HG03039 (cell line): ENCODE measurements around the gene TMEM134.

Experiments used
- ATAC-seq: cut with Tn5 transposase; IDR thresholded peaks from one replicate; pipeline ENCODE4 v1.9.1; 2021; ENCODE audit warnings: mild to moderate bottlenecking, moderate library complexity; ENCODE audit not compliant: unreplicated experiment

TMEM134 gene

DNA sequence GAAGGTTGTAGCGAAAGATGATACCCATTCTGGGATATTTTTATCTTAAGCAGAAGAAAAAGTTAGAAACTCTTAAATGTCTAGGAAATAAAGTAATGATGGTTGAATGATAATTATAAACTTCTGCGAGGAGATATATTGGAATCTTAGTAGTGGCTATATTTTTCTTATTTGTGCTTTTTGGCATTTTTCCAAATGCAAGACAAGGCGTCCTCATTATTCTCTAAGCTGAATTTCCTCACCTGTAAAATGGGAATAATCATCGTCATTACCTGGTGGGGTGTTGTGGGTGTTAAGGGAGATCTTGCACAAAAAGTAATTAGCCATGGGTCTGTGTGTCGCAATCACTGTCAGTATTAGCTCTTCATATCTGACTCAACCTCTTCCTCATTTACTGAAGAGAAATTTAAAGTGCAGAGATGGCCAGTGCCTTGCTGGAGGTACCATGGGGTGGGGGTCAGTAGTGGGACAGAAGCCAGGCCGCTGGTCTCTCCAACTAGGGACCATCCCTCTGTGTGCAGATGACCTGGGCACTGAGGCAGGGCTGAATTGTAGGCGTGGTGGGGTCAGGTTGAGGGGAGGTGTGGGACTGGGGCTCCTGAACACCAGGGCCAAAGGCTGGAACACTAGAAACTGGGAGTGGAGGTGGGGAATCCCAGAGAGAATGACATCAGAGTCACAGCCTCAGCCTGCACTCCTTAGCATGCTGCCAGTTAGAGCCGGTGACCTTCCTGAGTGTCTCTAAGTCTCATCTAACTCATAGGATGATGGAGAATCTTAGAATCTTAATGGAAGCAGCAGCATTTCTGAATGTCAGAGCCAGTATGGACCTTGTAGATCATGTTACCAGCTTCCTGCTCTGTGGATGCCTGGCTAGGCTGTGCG lies 32.0 kb upstream of the TMEM134 start:
- no peak for ATAC-seq

DNA sequence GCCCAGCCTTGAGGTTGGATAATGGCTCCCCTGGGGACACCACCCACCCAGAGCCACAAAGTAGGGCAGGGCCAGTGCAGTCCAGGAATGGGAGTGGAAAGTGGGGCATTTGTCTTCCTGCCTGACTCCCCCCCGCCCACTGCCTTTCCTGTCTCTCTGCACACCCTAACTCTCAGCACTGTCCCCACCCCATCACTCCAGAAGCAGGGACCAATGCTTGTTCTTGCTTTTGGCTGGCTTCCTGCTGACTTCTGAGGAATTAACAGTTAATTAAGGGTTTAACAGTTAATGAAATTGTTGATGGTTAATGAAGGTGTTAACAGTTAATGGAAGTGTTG lies 31.4 kb upstream of the TMEM134 start:
- ATAC-seq: no peak

DNA sequence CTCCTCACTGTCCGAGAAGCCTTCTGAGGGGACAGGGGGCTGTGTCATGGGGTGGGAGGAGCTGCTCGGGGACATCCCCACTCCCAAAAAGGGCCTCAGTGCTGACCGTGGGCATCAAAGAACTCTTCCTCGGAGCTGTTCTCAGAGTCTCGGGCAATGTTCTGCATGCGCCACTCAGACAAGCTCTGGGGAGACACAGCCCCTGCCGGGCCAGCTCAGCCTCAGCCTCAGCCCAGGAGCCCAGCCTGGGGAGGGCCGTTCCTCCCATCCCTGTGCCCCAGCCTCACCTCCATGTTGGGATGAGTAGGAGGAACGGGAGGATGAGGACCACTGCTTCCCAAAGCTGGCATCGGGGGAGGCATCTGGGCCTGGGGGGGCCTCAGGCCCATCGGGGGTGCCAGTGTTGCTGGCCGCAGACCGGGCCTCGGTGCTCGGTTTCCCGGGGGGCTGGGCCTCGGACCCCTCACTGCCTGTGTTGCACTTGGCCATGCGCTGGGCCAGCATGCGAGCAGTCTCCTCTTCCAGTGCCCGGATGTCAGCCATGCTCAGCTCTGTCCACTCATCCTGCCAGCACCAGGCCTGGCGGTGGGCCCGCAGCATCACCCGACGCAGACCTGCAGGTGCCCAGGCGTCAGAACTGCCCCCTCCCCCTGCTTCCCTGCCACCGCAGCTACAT lies 30.9 kb upstream of the TMEM134 start:
- no peak for ATAC-seq

DNA sequence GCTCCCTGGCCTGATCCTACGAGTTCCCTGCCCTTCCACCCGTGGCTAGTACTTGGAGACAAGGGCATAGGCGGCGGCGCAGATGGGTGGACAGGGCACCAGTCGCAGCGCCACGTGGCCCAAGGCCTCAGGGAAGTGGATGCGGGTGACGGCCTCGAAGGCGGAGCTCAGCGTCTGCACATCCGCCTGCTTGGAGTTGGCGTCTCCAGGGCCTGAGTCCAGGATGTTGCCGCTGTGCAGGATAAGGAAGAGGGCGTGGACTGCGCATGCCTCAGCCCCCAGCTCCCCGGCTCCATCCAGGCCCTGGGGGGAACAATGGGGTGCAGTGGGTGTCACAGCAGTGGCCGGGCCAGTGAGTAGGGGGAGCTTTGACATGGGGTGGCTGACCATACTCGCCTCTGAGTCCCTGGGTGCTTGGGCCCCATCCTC lies 29.5 kb upstream of the TMEM134 start:
- no peak for ATAC-seq

DNA sequence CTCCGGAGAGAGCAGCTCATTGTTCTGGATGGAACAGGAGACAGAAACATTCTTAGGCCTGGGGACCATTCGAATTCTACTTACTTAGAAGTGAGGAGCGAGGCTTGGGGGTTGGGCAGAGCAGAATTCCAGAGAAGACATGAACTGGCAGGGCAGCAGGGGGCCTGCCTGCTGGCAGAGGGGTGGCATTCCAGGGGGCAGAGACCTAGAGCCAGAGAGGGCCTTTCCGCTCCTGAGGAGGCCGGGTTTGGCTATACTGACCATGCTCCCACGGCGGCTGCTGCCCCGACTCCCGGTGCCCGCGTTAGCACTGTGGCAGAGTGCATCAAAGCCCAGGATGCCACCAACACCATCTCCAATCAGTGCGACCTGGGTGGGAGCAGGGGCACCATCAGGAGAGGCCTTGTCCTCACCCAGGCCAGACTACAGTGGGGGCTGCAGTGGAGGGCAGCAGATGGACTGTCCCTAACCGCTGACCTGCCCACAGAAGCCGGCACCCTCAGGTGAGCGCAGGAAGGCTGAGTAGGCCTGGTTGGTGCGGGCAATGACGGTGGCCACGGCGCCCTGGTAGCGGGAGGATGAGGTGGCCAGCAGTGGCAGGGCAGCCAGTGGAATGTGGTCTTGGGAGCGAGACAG lies 28.7 kb upstream of the TMEM134 start:
- no peak for ATAC-seq

DNA sequence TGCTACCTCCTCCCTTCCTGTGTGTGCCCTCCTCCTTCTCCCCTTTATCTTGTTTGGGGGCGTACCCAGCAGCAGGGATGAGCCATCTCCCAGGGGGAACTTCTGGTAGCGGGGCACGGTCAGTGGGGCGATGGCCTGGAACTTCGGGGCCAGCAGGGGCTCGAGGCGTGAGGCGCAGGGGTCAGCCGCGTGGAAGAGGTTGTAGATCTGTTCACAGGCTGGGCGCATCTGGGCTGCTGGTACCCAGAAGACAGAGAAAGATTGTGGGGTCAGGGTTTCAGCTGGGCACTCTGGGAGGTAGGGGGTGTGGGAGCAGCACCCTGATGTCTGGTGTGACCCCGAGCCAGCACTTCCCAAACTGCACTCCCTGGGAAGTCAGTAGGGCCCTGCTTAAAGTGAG lies 27.1 kb upstream of the TMEM134 start:
- no peak for ATAC-seq

DNA sequence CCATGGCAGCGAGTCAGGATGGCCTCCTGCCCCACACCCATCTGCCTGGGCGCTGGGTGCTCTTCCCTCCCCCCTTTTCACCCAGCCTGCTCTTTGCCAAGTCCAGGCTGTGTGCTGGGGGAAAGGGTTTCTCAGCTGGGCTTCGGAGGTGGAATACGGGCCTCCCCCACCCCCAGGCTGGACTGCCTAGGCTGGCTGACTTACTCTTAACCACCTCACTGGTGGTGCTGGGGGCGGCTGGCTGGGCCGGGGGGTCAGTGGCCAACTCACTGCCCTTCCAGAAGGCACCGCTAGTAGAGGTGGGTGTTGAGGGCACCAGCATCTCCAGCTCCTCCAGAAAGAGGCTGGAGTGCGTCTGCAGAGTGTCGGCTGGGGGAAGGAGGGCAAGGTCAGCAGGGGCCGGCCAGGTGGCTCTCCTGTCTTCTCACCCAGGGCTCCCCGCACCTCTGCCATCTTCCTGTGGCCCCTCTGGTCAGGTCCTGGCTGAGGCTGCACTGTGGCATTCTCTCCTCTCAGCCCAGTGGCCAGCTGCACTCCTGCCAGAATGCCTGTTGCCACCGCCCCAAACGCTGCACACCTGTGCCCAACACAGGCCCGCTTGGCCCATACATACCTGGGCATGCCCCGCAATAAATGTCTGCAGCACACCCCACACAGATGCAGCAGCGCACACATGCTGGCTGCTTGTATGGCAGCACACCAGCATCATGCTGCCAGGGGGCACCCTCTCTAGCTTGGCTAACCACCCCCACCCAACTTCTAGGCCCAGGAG lies 26.4 kb upstream of the TMEM134 start:
- ATAC-seq: no peak

DNA sequence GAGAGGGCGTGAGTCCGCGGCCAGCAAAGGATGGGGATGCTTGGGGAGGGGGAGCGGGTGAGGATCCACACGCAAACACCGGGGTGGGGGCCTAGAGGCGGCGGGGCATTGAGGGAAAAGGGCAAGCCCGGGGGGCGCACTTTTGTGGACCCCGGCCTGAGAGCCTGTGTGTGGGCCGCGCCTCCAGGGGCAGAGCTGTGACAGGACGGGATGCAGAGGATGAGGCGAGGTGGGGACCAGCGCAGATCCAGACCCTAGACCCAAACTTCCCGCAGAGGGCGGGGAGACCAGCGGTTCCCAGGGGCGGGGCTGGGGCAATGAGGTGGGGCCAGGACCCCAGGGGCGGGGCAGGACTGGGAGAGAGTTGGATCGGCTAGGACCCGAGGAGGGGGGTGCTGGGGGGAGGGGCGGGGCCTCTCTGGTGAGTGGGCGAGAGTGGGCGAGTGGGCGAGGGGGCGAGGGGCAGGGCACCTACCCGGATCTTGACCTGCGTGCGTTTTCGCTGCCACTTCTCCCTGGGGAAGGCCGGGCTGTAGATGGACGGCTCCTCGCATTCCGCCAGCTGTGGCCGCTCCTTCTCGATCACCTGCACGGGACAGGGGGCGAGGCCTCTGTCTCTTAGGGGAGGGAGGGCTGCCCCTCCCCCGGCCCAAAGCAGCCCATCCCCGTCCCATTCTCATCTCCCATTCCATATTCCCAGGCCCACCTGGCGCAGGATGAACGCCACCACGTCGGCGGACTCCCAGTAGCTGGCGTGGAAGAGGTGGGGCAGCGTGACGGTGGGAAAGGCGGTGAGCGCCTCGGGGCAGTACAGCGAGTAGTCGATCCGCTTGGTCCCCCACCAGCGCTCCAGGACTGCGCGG lies 25.6 kb upstream of the TMEM134 start:
- no peak for ATAC-seq

DNA sequence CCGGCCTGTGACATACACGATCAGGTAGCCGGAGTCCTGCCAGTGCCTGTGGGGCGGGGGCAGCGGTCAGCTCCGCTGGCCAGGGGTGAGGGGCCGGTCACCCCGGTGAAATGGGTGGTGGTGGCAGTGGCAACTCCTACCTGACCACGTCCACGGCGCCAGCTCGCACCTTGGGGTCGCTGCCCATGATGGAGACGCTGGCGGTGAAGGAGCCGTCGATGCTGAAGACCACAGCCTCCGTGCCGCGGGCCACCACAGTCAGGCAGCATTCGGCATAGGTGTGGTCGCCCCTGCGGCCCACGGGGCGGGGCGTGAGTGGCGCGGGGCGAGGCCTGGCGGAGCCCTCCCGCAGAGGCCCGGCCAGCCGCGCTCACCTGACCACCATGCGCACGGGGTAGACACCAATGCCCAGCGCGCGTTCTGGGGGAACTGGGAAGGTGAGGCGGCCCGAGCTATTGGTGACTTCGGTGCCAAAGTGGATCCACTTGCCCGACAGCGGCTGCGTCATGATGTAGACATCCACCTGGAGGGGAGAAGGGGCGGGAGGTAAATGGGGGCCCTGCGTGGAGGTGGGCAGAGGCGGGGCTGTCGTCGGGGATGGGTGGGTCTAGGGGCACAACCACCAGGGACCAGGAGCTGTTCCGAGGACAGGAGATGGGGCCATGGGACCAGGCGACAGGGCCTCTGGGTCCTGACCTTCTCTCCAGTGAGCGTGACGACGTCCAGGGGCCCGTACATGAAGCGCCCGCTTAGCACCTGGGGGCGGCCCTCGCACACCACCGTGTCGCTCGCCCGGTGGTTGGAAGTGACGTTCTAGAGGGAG lies 24.7 kb upstream of the TMEM134 start:
- no peak for ATAC-seq

DNA sequence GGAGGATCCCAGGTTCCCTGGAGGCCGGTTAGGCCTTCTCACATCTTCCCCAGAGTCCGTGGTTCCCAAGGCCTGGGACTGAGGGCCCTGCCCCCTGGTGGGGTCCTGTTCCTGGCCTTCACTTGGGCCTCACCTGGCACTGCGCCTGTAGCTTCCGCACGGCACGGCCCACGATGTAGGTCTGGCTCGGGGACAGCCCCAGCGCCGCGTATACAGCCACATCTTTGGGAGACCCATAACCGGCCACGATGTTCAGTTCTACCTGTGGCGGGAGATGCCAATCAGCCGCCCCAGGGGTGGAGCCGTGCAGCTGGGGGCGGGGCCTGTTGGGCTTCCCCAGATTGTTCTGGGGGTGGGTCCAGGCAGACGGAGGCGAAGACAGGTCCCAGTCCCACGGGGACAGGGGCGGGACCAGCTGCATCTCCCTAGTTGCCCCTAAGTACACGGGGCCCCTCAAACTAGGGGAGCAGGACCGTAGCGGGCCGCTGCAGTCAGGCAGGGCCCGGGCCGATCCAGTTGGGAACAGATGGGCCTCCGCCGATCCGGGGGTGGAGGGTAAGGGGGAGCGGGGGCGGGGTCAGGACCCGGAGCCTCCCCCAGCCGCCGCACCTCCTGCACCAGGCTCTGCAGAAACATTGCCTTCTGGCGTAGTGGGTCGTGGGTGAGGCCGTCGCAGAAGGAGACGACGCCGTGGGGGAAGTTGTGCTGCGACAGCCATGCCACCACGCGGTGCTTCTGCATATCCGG lies 23.9 kb upstream of the TMEM134 start:
- ATAC-seq: no peak

DNA sequence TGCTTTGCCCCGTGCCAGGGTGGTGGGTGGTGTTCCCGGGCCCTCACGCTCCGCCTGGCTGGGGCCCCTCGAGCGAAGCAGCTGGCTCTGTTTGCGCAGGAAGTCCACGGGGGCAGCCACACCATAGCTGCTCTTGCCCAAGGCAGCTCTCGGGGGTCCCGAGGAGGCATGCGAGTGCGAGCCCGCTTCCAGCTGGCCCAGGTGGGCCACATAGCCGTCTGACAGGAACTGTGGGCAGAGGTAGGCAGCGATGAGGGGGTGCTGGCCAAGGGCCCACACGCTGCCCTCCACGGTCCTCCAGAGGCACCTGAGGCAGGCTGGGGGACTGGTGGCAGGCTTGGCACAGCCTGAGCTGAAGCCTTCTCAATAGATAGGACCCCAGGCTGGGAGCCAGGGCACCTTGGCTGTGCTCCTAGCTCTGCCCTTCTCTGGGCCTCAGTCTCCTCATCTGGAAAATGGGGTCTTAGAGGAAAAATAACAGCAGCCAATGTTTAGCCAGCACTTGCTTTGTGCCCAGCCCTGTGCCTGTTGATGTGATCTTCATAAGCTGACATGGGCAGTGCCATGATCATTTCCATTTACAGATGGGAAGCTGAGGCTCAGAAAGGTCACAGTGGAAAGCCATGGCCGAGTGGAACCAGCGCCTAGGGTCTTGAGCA lies 23.1 kb upstream of the TMEM134 start:
- ATAC-seq: no peak

DNA sequence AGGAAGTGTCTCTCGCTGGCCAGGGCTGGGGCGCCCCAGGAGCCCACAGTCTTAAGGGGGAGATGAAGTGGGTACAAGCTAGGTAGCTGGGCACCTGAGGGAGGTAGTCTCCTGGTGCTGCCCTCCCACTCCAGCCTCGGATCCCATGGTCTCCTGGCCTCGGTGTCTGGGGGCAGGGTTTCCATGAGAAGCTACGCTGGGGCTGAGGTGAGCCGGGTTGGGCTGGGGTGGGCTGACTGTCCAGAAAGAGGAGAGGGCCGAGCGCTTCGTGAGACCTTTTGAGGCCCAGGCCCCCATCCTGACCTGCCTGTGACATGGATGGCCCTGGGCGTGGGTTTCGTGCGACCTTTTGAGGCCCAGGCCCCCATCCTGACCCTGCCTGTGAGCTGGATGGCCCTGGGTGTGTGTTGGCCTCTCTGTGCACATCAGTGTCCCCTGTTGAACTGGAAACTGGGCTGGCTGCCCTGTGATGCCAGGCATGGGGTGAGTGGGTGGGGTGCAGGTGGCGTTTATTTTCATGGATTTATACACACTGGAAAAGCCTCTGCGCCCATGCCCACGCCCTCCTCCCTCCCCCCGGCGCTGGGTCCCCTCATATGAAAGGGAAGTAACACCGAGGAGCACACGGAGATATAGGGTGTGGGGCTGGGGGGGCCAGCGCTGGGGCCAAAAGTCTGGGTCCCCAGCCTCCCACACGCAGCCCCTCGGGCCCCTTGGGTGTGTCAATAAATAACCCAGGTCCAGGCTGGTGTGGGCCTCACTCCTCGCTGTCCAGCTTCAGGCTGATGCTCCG lies 22.4 kb upstream of the TMEM134 start:
- no peak for ATAC-seq

DNA sequence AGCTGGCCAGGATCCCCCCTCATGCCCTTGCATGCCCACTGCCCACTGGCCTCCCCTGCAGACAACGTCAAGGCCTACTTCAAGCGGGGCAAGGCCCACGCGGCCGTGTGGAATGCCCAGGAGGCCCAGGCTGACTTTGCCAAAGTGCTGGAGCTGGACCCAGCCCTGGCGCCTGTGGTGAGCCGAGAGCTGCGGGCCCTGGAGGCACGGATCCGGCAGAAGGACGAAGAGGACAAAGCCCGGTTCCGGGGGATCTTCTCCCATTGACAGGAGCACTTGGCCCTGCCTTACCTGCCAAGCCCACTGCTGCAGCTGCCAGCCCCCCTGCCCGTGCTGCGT lies 21.6 kb upstream of the TMEM134 start:
- no peak for ATAC-seq

DNA sequence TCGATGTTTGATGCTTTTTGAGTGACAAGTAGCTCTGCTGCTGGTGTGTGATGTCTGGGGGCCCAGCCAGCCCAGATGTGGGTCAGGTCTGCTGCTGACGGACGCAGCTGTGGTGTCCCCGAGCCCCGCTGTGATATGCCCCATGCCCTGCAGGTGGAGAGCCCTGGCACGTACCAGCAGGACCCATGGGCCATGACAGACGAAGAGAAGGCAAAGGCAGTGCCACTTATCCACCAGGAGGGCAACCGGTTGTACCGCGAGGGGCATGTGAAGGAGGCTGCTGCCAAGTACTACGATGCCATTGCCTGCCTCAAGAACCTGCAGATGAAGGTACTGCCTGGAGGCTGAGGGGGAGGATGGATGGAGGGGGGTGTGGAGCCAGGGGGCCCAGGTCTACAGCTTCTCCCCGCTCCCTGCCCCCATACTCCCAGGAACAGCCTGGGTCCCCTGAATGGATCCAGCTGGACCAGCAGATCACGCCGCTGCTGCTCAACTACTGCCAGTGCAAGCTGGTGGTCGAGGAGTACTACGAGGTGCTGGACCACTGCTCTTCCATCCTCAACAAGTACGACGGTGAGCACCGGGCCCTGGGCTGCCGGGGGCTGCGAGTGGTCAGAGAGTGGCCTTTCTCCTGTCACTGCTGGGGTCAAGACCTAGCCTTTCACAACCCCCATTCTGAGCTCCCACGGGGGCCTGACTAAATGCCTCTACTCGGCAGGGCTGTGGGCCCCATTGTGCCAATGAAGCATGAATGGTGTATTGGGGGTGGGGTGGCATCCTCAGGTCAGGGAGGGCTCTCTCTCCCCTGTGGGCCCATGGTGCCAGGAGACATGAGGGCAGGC lies 21.1 kb upstream of the TMEM134 start:
- no peak for ATAC-seq

DNA sequence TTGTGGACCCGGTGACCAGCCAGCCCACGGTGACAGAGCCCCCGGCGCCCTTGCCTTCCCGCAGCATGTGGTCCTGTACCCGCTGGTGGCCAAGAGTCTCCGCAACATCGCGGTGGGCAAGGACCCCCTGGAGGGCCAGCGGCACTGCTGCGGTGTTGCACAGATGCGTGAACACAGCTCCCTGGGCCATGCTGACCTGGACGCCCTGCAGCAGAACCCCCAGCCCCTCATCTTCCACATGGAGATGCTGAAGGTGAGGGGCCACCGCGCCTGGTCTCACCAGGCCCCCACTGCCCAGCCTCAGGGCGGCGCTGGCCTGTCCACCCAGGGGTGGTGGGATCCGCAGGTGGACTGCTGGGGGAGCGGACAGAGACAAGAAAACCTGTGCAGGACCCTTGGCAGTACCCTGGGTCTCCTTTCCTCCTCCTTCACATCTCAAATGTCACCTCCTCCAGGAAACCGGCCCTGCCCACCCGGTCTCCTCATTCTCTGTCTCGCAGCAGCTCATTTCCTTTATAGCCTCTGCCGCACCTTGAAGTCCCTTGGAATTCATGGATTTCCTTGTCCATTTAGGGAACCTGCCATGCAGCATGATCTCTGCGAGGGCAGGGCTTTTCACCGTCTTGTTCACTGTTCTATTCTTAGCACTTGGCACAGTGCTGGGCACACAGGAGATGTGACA lies 20.3 kb upstream of the TMEM134 start:
- ATAC-seq: no peak
